ENCODE data around the gene BTNL8.

The BTNL8 gene

GRCh38 chr5:180898621-180899246 is at the start of gene BTNL8:
Gene BTNL8, plus strand, starts transcription at chr5:180899159. Its CDS starts 152 bp downstream, at chr5:180899311.
- DNase-seq (ENCODE audit: low read depth in 2 of 2), result no peak

GRCh38 chr5:180849827-180850226 is 49.1 kb upstream of the BTNL8 start:
- DNase-seq (ENCODE audit: low read depth in 2 of 2), result no peak

GRCh38 chr5:180850434-180851078 is 48.4 kb upstream of the BTNL8 start:
- DNase-seq (ENCODE audit: low read depth in 2 of 2), result no peak

GRCh38 chr5:180852495-180852894 is 46.5 kb upstream of the BTNL8 start:
- no peak for DNase-seq (ENCODE audit: low read depth in 2 of 2)

- DNase-seq (ENCODE audit: low read depth in 2 of 2), result no peak
Observed at GRCh38 chr5:180853121-180853847, 45.7 kb upstream of the BTNL8 start.

- no peak for DNase-seq (ENCODE audit: low read depth in 2 of 2)
Observed at GRCh38 chr5:180853848-180854176, 45.1 kb upstream of the BTNL8 start.

GRCh38 chr5:180858586-180858985 is 40.4 kb upstream of the BTNL8 start:
- DNase-seq (ENCODE audit: low read depth in 2 of 2), result no peak

- DNase-seq (ENCODE audit: low read depth in 2 of 2), result peak in 1 of 2 donors; percentile 7
Observed at GRCh38 chr5:180860273-180860886, 38.6 kb upstream of the BTNL8 start.

GRCh38 chr5:180860887-180861822 is 37.8 kb upstream of the BTNL8 start, which contains the start of gene ZFP62:
Gene ZFP62, minus strand, starts transcription at chr5:180861276. Its CDS starts 57 bp downstream, at chr5:180861219.
- peak; percentile 79 to 81 for DNase-seq (ENCODE audit: low read depth in 2 of 2)

- DNase-seq (ENCODE audit: low read depth in 2 of 2), result no peak
Observed at GRCh38 chr5:180862645-180863044, 36.3 kb upstream of the BTNL8 start.

- no peak for DNase-seq (ENCODE audit: low read depth in 2 of 2)
Observed at GRCh38 chr5:180865981-180866695, 32.8 kb upstream of the BTNL8 start.

GRCh38 chr5:180866985-180867384 is 32.0 kb upstream of the BTNL8 start:
- DNase-seq (ENCODE audit: low read depth in 2 of 2), result no peak

GRCh38 chr5:180868960-180869359 is 30.0 kb upstream of the BTNL8 start:
- DNase-seq (ENCODE audit: low read depth in 2 of 2), result peak; percentile 60 to 74

GRCh38 chr5:180869587-180869986 is 29.4 kb upstream of the BTNL8 start:
- no peak for DNase-seq (ENCODE audit: low read depth in 2 of 2)

GRCh38 chr5:180870276-180871068 is 28.5 kb upstream of the BTNL8 start:
- no peak for DNase-seq (ENCODE audit: low read depth in 2 of 2)

GRCh38 chr5:180872419-180872818 is 26.5 kb upstream of the BTNL8 start:
- DNase-seq (ENCODE audit: low read depth in 2 of 2), result no peak

GRCh38 chr5:180873615-180874520 is 25.1 kb upstream of the BTNL8 start:
- DNase-seq (ENCODE audit: low read depth in 2 of 2), result no peak

GRCh38 chr5:180874804-180875582 is 24.0 kb upstream of the BTNL8 start:
- DNase-seq (ENCODE audit: low read depth in 2 of 2), result no peak

All from stimulated activated CD4-positive, alpha-beta T cell treated with anti-CD3 and anti-CD28 coated beads, Interleukin-4, amount 100 ng/mL, for 48 hours (primary cell).